ENCODE results near the gene LRFN2. TPM values are rescaled to one million over a fixed set of nuclear protein-coding genes. Genes with fewer than 3 reads are reported as not detected.

Gene LRFN2
- total RNA-seq, 1 experiment from 2014 or later = not detected

GRCh38 chr6:40406175-40406574, 181.0 kb downstream of the LRFN2 start:
- DNase-seq (ENCODE audit: low read depth) = no peak

DNA sequence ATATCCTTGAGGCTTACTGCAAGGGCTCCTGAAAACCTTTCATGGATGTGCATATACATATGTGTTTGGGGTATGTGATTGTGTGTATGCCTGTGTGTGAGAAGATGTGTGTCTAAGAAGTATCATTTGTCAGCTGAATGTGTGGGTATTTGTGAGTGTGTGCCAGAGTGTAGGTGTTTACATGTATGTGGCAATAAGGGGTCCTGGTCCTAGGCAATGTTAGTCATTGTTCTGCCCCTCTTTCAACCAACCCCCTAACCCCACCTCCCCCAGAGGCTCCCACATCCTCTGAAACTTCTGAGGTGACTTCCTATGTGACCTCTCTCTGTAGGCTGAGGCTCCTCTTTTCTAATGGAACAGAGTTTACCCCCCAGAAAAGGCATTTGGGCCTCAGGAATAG, 186.4 kb downstream of the LRFN2 start:
- DNase-seq (ENCODE audit: low read depth) = no peak

- peak; percentile 31 for DNase-seq (ENCODE audit: low read depth)
Measured at GRCh38 chr6:40399888-40400457, 187.2 kb downstream of the LRFN2 start.

GRCh38 chr6:40398810-40399477, 188.2 kb downstream of the LRFN2 start:
- no peak for DNase-seq (ENCODE audit: low read depth)

GRCh38 chr6:40398034-40398691, 189.0 kb downstream of the LRFN2 start:
- no peak for DNase-seq (ENCODE audit: low read depth)

- DNase-seq (ENCODE audit: low read depth) = no peak
Measured at GRCh38 chr6:40397287-40398033, 189.7 kb downstream of the LRFN2 start.

DNA sequence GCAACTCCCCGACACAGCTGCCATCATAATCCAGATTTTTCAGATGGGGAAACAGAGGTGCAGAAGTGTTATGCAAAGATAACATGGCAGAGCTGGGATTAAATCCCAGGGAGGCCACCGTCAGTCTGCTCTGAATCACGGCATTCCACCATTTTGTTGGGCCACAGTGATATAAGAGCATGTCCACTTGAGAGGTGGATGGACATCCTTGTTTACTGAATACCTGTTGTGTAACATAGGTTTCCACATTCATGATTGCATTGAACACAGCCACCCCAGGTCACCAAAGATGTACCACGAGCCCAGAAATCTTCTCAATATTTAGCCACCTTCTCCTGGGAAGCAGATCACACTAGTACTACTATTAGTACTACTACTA, 191.5 kb downstream of the LRFN2 start:
- DNase-seq (ENCODE audit: low read depth) = no peak

- DNase-seq (ENCODE audit: low read depth) = peak; percentile 42
Measured at GRCh38 chr6:40395066-40395697, 192.0 kb downstream of the LRFN2 start.

GRCh38 chr6:40394381-40394780, 192.8 kb downstream of the LRFN2 start:
- no peak for DNase-seq (ENCODE audit: low read depth)

DNA sequence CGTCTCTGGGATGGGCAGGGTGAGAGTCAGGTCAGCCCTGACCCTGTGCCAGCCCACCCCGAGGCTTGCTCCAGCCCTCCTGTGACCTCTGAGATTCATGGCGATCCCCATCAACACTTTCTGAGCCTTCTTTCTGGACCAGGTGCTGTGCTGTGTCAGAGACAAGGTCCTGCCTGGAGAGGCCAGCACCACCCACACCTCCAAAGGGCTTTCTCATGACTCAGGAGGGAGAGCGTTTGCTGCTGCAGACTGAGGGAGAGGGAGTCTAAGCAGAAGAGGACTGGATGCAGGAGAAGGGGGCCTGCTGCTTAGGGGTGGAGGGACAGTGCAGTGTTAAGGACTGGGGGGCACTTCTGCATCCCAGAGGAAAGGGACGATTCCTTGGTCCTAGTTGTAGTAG, 193.5 kb downstream of the LRFN2 start:
- DNase-seq (ENCODE audit: low read depth) = peak; percentile 20

DNA sequence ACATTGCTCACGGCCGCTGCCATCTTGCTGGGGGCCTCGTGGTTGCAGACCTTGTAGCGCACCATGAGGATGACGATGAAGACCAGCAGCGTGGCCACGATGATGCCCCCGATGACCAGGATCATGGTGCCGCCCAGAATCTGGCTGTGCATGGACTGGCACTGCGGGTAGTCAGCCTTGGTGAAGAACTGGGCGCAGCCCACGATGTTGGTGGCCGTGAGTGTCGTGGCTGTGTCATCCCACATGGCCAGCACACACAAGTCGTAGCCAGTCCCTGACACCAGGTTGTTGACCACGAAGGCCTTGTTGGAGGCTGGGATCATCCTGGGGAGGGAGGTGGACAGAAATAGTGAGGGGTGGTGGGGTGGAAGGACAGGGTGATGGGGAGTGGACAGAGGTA, 194.6 kb downstream of the LRFN2 start:
- no peak for DNase-seq (ENCODE audit: low read depth)

DNA sequence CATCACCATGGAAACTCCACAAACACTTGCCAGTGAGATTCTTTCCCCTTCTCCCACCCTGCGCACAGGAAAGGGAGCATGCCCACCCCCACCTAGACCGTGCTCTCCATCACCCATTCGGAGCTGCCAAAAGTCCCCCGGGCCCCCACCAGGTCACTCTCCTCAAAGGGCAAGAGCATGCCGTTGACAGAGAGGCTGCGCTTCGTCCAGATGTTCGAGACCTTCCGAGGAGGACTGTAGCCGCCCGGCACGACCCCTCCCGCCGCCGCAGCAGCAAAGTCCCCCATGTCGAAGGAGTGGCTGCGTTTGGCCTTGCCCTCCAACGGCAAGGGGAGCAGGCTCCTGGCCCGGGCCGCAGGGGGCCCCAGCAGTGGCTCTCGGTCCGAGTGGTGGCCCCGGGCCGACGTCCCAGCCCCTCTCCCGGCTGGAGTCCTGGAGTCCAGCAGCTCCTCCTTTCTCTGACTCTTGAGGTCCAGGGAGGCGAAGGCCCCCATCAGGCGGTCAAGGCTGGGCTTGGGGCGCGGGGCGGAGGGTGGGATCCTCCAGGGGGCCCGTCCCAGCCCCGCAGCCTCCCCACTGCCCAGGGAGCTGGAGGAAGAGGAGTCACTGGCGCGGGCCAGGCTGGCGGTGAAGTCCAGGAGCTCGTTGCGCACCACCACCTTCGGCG, 195.2 kb downstream of the LRFN2 start:
- DNase-seq (ENCODE audit: low read depth) = no peak

DNA sequence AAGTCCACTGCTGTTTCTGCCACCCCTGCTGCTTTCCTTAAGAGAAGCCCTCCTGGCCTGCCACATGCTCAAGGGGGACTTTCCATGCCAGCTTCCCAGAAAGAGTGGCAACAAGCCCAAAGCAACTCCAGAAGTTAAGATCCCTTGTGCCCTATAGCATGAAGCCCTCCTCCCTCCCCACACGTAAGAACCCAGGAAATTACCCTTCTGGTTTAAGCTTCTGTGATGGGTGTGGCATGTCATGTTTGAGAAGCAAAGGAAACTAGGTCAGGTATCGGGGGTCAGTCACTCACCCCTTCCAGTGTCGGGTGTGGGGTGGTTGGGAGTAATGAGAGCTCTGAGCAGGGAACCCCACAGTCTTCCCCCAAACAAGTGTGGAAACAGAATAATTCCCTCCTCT, 196.1 kb downstream of the LRFN2 start:
- no peak for DNase-seq (ENCODE audit: low read depth)

GRCh38 chr6:40390144-40390800, 196.9 kb downstream of the LRFN2 start:
- no peak for DNase-seq (ENCODE audit: low read depth)

- no peak for DNase-seq (ENCODE audit: low read depth)
Measured at GRCh38 chr6:40389254-40389653, 197.9 kb downstream of the LRFN2 start.

DNA sequence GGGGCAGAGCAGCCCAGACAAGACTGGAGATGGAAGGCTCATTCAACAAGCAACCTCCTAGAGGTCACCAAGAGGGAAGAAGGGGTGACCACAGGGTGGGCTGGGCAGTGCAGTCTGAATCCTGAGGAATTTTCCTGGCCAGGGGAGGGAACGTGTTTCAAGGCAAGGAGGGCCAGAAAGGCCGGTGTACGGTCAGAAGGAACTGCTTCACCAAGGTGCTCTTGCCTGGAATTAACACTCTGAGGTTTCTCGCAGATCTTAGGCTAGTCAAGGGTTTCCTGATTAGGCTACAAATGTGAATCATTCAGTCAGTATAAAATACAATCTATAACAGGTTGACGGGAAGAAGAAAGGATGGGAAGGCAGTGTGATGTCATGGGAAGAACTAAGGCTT, 199.3 kb downstream of the LRFN2 start:
- DNase-seq (ENCODE audit: low read depth) = no peak

DNA sequence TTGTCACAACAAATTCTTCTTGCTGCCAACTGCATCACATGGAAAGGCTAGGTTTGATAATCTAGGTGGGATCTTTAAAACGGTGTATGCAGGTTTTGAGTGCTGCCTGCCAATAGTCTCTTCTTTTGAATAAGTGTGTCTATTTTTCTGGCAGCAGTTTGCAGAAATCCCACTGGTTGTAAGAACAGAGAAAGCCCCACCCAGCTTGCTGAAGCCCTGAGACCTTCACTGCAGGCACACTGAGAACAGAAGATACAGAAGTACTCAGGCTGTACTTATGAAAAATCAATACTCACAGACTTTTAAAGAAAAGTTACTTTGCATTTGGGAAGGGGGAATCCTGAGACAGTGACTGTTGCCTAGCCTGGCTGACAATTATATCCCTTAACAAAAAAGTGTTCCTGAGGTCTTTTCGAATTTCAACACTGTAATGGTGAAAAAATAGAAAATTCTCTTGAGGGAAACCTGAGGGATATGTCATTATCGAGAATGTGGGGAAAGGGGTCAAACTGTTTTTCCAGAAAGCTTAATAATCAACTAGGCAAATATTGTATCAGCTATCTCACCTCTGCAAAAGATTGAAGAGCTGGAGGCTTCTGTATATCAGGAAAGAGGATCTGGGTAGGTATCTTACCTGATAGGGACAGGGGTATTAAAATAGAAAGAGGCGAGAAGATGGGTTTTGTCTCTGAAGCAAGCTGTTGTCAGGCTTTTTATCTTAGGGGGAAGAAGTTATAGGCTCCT, 199.9 kb downstream of the LRFN2 start:
- no peak for DNase-seq (ENCODE audit: low read depth)

- no peak for DNase-seq (ENCODE audit: low read depth)
Measured at GRCh38 chr6:40386200-40386599, 201.0 kb downstream of the LRFN2 start.

GRCh38 chr6:40383348-40384115, 203.6 kb downstream of the LRFN2 start:
- no peak for DNase-seq (ENCODE audit: low read depth)

Data from HT1080 (cell line).